H1 (cell line): ENCODE data around the gene MTR. TPM values are rescaled to one million over a fixed set of nuclear protein-coding genes. Genes with fewer than 3 reads are reported as not detected.

Experiments
- CTCF ChIA-PET: fragments of 300-600 bp; sonication (Branson Sonifier 250); formaldehyde crosslinking; loops from one replicate; lab custom pipeline; 2021; ENCODE audit not compliant: partially characterized antibody; lab: Charles Lee
- POLR2A ChIA-PET: fragments of 300-600 bp; sonication (Branson Sonifier 250); formaldehyde crosslinking; loops from one replicate; lab custom pipeline; 2021; ENCODE audit warnings: inconsistent platforms; ENCODE audit not compliant: partially characterized antibody; lab: Charles Lee
- DNase-seq, 2 experiments: peaks; one replicate each; pipeline versions ENCODE4 v3.0.0 to v3.0.0-alpha.2; 2010 to 2022; ENCODE audit warnings: low spot score in 2 of 2, low read depth in 1 of 2, mixed read lengths in 1 of 2
- FAIRE-seq: peaks from 2 replicates; lab custom pipeline; 2011; peaks lifted over from hg19 to GRCh38; lab: Jason Lieb, UNC
- H2AFZ ChIP-seq: 2 replicates; pipeline ENCODE4 v1.8.1; 2012; ENCODE audit warnings: low read length, inconsistent platforms
- H2AK5ac ChIP-seq: 2 replicates; pipeline ENCODE4 v1.6.1; 2013; ENCODE audit warnings: low read depth, low read length
- H2BK120ac ChIP-seq: replicated peaks from 2 replicates; pipeline ENCODE3; 2013; ENCODE audit warnings: low read depth, low read length, inconsistent platforms
- H2BK12ac ChIP-seq: 2 replicates; pipeline ENCODE4 v1.6.1; 2013; ENCODE audit warnings: low read depth, low read length
- H2BK15ac ChIP-seq: 2 replicates; pipeline ENCODE4 v1.6.1; 2013; ENCODE audit warnings: low read length
- H2BK20ac ChIP-seq: 2 replicates; pipeline ENCODE4 v1.6.1; 2013; ENCODE audit warnings: low read length
- H2BK5ac ChIP-seq: 2 replicates; pipeline ENCODE4 v1.6.1; 2013; ENCODE audit warnings: low read depth, low read length
- H3K14ac ChIP-seq: 2 replicates; pipeline ENCODE4 v1.6.1; 2013; ENCODE audit warnings: inconsistent platforms; ENCODE audit not compliant: insufficient read length
- H3K18ac ChIP-seq: 2 replicates; pipeline ENCODE4 v1.6.1; 2013; ENCODE audit warnings: low read length; ENCODE audit errors: extremely low read depth
- H3K23ac ChIP-seq: 2 replicates; pipeline ENCODE4 v1.6.1; 2013; ENCODE audit warnings: inconsistent platforms; ENCODE audit not compliant: insufficient read length
- H3K23me2 ChIP-seq: 2 replicates; pipeline ENCODE4 v1.6.1; 2013; ENCODE audit warnings: low read depth, low read length
- H3K27ac ChIP-seq: 2 replicates; pipeline ENCODE4 v1.6.1; 2011; ENCODE audit warnings: low read depth, low read length, inconsistent platforms
- H3K27me3 ChIP-seq, 4 experiments: replicated peaks in 1 of 4; 1 replicate in 1 of 4; 2 replicates in 3 of 4; pipeline versions ENCODE4 v1.6.1 to v1.8.1; 2011 to 2013; ENCODE audit warnings: low read length in 3 of 4, mild to moderate bottlenecking in 3 of 4, inconsistent platforms in 2 of 4, mixed read lengths in 2 of 4, moderate library complexity in 1 of 4; ENCODE audit not compliant: control insufficient read depth in 3 of 4, insufficient read depth in 3 of 4; ENCODE audit errors: extremely low read depth in 1 of 4
- H3K36me3 ChIP-seq, 4 experiments: 2 replicates each; pipeline versions ENCODE4 v1.6.1 to v1.8.1; 2011 to 2013; ENCODE audit warnings: mild to moderate bottlenecking in 4 of 4, low read length in 3 of 4, moderate library complexity in 2 of 4, control low read depth in 1 of 4, inconsistent platforms in 1 of 4; ENCODE audit not compliant: insufficient read depth in 4 of 4, control insufficient read depth in 2 of 4
- H3K4ac ChIP-seq: replicated peaks from 2 replicates; pipeline ENCODE3; 2013; ENCODE audit warnings: low read length, low read depth, mixed read lengths, inconsistent platforms; ENCODE audit not compliant: insufficient read length
- H3K4me1 ChIP-seq, 4 experiments: replicated peaks in 1 of 4; 1 replicate in 1 of 4; 2 replicates in 3 of 4; pipeline versions ENCODE4 v1.6.1 to v1.8.1; 2011 to 2013; ENCODE audit warnings: low read length in 3 of 4, inconsistent platforms in 2 of 4, mixed read lengths in 1 of 4; ENCODE audit not compliant: insufficient read depth in 4 of 4, control insufficient read depth in 3 of 4
- H3K4me2 ChIP-seq, 2 experiments: 2 replicates each; pipeline versions ENCODE4 v1.6.1 to v1.8.1; 2011 to 2013; ENCODE audit warnings: low read depth in 2 of 2, low read length in 2 of 2, control low read depth in 1 of 2, inconsistent platforms in 1 of 2, mild to moderate bottlenecking in 1 of 2; ENCODE audit not compliant: insufficient read depth in 1 of 2
- H3K4me3 ChIP-seq, 4 experiments: fragments of 200-600, 300-600 bp in 1 of 4; sonication (generic), shearing (Covaris generic), sonication (Bioruptor Twin) in 1 of 4; 2 replicates each; pipeline versions ENCODE4 v1.5.1 to v1.8.1; 2011 to 2016; ENCODE audit warnings: low read length in 4 of 4, low read depth in 3 of 4, control low read depth in 2 of 4, inconsistent platforms in 2 of 4, mild to moderate bottlenecking in 2 of 4, mixed read lengths in 1 of 4, moderate library complexity in 1 of 4; ENCODE audit not compliant: insufficient read depth in 2 of 4; ENCODE audit errors: extremely low read depth in 1 of 4
- H3K56ac ChIP-seq: replicated peaks from 2 replicates; pipeline ENCODE3; 2013; ENCODE audit warnings: low read depth, mild to moderate bottlenecking, mixed read lengths, low read length, inconsistent platforms; ENCODE audit not compliant: insufficient read length
- H3K79me1 ChIP-seq: 2 replicates; pipeline ENCODE4 v1.6.1; 2013; ENCODE audit warnings: low read depth, low read length, control low read depth
- H3K79me2 ChIP-seq, 2 experiments: 2 replicates each; pipeline versions ENCODE4 v1.6.1 to v1.8.1; 2012 to 2013; ENCODE audit warnings: low read length in 2 of 2, mild to moderate bottlenecking in 2 of 2, inconsistent platforms in 1 of 2; ENCODE audit not compliant: insufficient read depth in 2 of 2, control insufficient read depth in 1 of 2
- H3K9ac ChIP-seq, 4 experiments: replicated peaks in 1 of 4; 1 replicate in 1 of 4; 2 replicates in 3 of 4; pipeline versions ENCODE4 v1.6.1 to v1.8.1; 2011 to 2013; ENCODE audit warnings: low read depth in 3 of 4, low read length in 3 of 4, control low read depth in 2 of 4, mild to moderate bottlenecking in 2 of 4, moderate library complexity in 2 of 4, inconsistent platforms in 1 of 4; ENCODE audit errors: extremely low read depth in 1 of 4
- H3K9me3 ChIP-seq, 2 experiments: 2 replicates each; pipeline versions ENCODE4 v1.6.1 to v1.8.1; 2012 to 2013; ENCODE audit warnings: mild to moderate bottlenecking in 2 of 2, moderate library complexity in 2 of 2, control low read depth in 1 of 2, inconsistent platforms in 1 of 2, low read depth in 1 of 2, low read length in 1 of 2, mixed read lengths in 1 of 2; ENCODE audit not compliant: insufficient read depth in 2 of 2
- H4K20me1 ChIP-seq, 2 experiments: replicated peaks in 1 of 2; 2 replicates each; pipeline versions ENCODE3 to v1.8.1; 2011 to 2013; ENCODE audit warnings: inconsistent platforms in 2 of 2, low read length in 2 of 2, mild to moderate bottlenecking in 1 of 2; ENCODE audit not compliant: insufficient read depth in 2 of 2, control insufficient read depth in 1 of 2
- H4K5ac ChIP-seq: 2 replicates; pipeline ENCODE4 v1.6.1; 2013; ENCODE audit warnings: low read length, low read depth, mixed read lengths, inconsistent platforms; ENCODE audit not compliant: insufficient read length
- H4K8ac ChIP-seq: 2 replicates; pipeline ENCODE4 v1.8.0; 2013; ENCODE audit warnings: mild to moderate bottlenecking, moderate library complexity, low read length, inconsistent platforms; ENCODE audit not compliant: insufficient read depth; ENCODE audit errors: extremely low read depth
- H4K91ac ChIP-seq: replicated peaks from 2 replicates; pipeline ENCODE3; 2013; ENCODE audit warnings: low read length, mixed read lengths, inconsistent platforms; ENCODE audit not compliant: insufficient read length
- CBX5 ChIP-seq: fragments of 300-800, 300-1000 bp; sonication (generic); IDR thresholded peaks from 2 replicates; pipeline ENCODE4 v1.7.1; 2016; ENCODE audit warnings: antibody characterized with exemption, low read length, low read depth
- EGR1 ChIP-seq: IDR thresholded peaks from 2 replicates; pipeline ENCODE4 v1.6.1; 2011; ENCODE audit warnings: low read depth, low read length, borderline replicate concordance
- JUND ChIP-seq: IDR thresholded peaks from 2 replicates; pipeline ENCODE4 v1.6.1; 2011; ENCODE audit warnings: mild to moderate bottlenecking, improper control_type of control experiment, low read length
- KDM5A ChIP-seq: fragments of 200-600 bp; IDR thresholded peaks from 2 replicates; pipeline ENCODE4 v1.7.1; 2012; ENCODE audit warnings: mild to moderate bottlenecking, low read length, inconsistent platforms, mixed read lengths
- NRF1 ChIP-seq: IDR thresholded peaks from 2 replicates; pipeline ENCODE4 v1.6.1; 2011; ENCODE audit warnings: mild to moderate bottlenecking, low read depth, low read length, improper control_type of control experiment
- POLR2AphosphoS5 ChIP-seq: IDR thresholded peaks from 2 replicates; pipeline ENCODE4 v1.6.1; 2011; ENCODE audit warnings: low read depth, low read length
- RAD21 ChIP-seq, 2 experiments: IDR thresholded peaks in 1 of 2; conservative IDR thresholded peaks in 1 of 2; 2 replicates each; pipeline ENCODE4 v1.6.1; 2011; ENCODE audit warnings: low read depth in 2 of 2, low read length in 2 of 2, improper control_type of control experiment in 1 of 2, inconsistent platforms in 1 of 2, mild to moderate bottlenecking in 1 of 2, moderate library complexity in 1 of 2
- TBP ChIP-seq: IDR thresholded peaks from 2 replicates; pipeline ENCODE4 v1.6.1; 2011; ENCODE audit warnings: low read depth, low read length, improper control_type of control experiment
- WGBS, 2 experiments: shearing (Covaris generic) in 1 of 2; methylation state at CpG; one replicate each; pipeline versions ENCODE4 v1.1.6 to v1.1.7; 2013 to 2015; ENCODE audit warnings: low lambda C conversion rate in 2 of 2, mixed read lengths in 2 of 2, inconsistent platforms in 1 of 2, low coverage in 1 of 2, missing lambda C conversion rate in 1 of 2; ENCODE audit not compliant: insufficient replicate concordance in 2 of 2, insufficient coverage in 1 of 2, insufficient read length in 1 of 2; ENCODE audit errors: extremely low coverage in 1 of 2, missing lambda C conversion rate in 1 of 2; 5-methylcytosine and 5-hydroxymethylcytosine counted together
- polyA plus RNA-seq, 7 experiments: library from polyadenylated mRNA; depleted of rRNA in 3 of 7; stranded (reverse) in 5 of 7; unstranded in 2 of 7; fragments of >200 nt in 5 of 7; fragments of 200-250 nt in 2 of 7; gene quantifications; 1 replicate in 5 of 7; 2 replicates in 1 of 7; 4 replicates in 1 of 7; pipeline versions ENCODE4 v1.2.1 to v1.2.3, GENCODE V29; 2011 to 2013; ENCODE audit warnings: missing spikeins in 2 of 7, mixed read lengths in 2 of 7
- total RNA-seq: library from RNA; stranded (reverse); fragmentation: NEBNext Ultra II Directional; extraction: Animal tissue kit (Norgen Biotek cat#: 25700); gene quantifications from 2 replicates; pipeline ENCODE4 v1.2.1, GENCODE V29; 2021

The MTR gene
- total and polyA plus RNA-seq, 2 of the 8 experiments (the other 6 are each of a cell fraction or from before 2014, with no cell fraction given) = 4.8 to 27.4 TPM

DNA sequence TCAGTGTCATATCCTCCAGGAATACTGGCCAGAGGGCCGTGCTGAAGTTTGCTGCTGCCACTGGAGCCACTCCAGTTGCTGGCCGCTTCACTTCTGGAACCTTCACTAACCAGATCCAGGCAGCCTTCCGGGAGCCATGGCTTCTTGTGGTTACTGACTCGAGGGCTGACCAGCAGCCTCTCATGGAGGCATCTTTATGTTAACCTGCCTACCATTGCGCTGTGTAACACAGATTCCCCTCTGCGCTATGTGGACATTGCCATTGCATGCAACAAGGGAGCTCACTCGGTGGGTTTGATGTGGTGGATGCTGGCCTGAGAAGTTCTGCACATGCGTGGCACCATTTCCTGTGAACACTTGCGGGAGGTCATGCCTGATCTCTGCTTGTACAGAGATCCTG lies 24.8 kb downstream of the MTR start:
- Histone ChIP-seq H3K9ac (no peak overlapping the region), H3K4me1 (no peaks in the 10 kb centered on the region), H3K18ac (no peak overlapping the region), H3K9me3 (no peaks in the 10 kb centered on the region), H3K36me3 (peaks cover 0 to 25% (median 5%) of the 10 kb centered on the region in 4 experiments; a peak in 5 of 8 replicates), H4K5ac (no peak overlapping the region), H2AFZ (no peak overlapping the region), H3K4me2 (no peak overlapping the region), H2BK20ac (no peak overlapping the region), H3K79me2 (no peaks in the 10 kb centered on the region), H4K91ac (no peak overlapping the region), H2BK120ac (no peak overlapping the region), H2BK5ac (no peak overlapping the region), H2BK12ac (no peak overlapping the region), H3K27me3 (no peaks in the 10 kb centered on the region), H2BK15ac (no peak overlapping the region), H3K56ac (no peak overlapping the region), H3K4ac (no peak overlapping the region), H3K27ac (no peak overlapping the region), H3K79me1 (no peaks in the 10 kb centered on the region), H3K23me2 (no peaks in the 10 kb centered on the region), H3K14ac (no peak overlapping the region), H4K8ac (no peak overlapping the region), H4K20me1 (peaks cover 0 to 3% of the 10 kb centered on the region in 2 experiments), H3K4me3 (no peak overlapping the region), H2AK5ac (no peak overlapping the region), H3K23ac (no peak overlapping the region)
- TF ChIP-seq KDM5A = no peak
- TF ChIP-seq JUND = no peak
- TF ChIP-seq NRF1 = no peak
- TF ChIP-seq RAD21 (IDR thresholded peaks at IDR 0.05 in 1 of 2, conservative IDR thresholded peaks at IDR 0.05 in 1 of 2; ENCODE audit: low read depth in 2 of 2, low read length in 2 of 2) = no peak
- no peak for TF ChIP-seq TBP
- no peak for TF ChIP-seq CBX5
- TF ChIP-seq POLR2AphosphoS5 = no peak
- no peak for TF ChIP-seq EGR1
- 95% methylated on average over 9 of the region's 9 CpGs; no CpG with 5 or more reads in 1 of the 2 experiments for WGBS, 2 experiments
- DNase-seq (no peak), FAIRE-seq (no peak)
- ChIA-PET POLR2A (no interaction called here), CTCF (interaction anchor here (0.6 to 1.0 kb wide), 2 partner anchors 60 to 285 kb away, joined by 3 to 4 read pairs; no protein-coding TSS in a partner anchor)
